NCI-H526 (cell line): Measurements from ENCODE around the gene EXTL1.

Experiments
- DNase-seq, 2 experiments: peaks; one replicate each; lab custom pipeline; 2025; lab: John Stamatoyannopoulos, UW

The EXTL1 gene

DNA sequence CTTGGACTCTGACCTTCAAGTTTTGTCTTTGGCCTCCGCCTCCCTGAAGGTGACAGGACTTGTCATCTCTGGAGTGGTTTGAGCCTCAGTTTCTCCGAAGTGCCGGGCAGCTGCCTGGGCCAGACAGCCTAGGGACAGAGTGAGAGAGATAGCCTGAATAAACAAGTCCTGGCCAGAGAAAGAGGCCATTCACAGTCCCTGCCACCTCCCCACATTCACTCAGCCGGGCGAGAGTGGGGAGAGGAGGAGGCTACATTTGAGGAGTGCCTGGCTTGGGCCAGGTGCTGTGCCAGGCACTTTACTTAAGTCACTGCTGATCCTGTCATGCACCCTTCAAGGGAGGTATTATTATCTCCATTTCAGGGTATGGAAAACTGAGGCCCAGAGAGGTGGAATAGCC is 3.5 kb downstream of the EXTL1 start:
- DNase-seq: no peak

DNA sequence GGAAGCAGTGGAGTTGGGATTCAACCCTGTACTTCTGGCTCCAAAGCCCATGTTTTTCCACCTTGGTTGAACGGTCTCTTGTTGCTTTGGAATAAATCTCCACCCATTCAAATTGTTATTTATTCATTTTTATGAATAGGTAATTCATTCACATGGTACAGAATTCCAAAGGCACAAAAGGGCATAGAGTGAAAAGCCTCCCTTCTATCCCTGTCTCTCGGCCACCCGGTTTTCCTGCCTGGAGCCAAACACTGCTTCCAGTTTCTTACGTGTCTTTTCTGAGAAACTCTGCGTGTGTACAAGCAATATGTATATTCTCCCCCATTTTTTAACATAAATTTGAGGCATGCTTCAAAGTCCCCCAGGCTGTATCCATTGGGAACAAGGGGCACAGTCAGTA is 3.9 kb downstream of the EXTL1 start:
- no peak for DNase-seq

DNA sequence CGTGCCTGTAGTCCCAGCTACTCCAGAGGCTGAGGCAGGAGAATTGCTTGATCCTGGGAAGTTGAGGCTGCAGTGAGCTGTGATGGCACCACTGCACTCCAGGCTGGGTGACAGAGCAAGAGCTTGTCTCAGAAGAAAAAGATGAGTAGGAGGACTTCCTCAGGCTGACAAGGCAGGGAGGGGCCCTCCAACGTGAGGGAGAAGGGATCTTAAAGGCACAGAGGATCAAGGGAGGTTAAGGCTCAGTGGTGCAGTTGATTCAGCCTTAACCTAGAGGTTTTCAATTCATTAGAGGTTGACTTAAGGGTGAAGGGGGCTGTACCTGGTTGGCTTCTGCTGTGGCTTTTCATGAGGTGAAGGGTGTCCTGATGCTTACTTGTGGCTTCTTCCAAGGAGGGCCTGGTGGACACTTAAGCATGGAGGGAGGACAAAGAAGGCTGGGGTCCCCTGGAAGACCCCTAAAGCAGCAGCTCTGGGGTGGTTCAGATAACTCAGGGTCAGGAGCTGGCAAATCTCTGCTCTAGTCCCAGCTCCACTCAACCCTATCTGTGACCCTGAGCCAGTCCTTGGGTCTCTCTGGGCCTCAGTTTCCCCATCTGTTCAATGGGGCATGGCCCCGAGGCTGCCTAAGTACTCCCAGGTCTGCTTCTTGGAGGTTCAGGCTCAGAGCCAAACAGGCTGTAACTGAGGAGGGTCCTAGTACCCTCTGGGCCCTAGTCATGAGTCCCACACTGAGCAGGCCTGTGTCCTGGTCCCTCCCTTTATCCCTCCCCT is 6.3 kb downstream of the EXTL1 start:
- DNase-seq: no peak

DNA sequence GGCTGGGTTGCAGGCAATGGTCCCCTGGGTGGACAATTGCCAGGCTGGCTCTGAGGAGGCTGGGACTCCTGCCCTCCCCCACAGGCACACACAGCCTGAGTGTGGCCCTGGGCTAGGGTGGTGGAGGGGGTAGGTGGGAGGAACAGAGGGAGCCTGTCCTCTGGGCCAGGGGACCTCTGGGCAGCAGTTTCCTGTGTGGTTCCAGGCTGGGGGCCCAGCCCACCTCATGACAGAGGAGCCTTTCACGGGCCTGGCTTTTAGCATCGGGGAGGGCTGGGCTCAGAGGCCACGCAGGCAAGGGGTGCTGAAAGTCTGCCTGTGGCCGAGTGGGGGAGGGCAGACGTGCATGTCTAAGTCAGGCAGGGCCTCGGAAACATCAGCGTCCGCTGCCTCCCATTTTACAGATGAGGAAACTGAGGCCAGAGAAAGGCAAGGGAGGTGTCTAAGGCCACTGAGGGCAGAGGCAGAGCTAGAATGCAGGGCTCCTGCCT is 7.0 kb downstream of the EXTL1 start:
- no peak for DNase-seq

DNA sequence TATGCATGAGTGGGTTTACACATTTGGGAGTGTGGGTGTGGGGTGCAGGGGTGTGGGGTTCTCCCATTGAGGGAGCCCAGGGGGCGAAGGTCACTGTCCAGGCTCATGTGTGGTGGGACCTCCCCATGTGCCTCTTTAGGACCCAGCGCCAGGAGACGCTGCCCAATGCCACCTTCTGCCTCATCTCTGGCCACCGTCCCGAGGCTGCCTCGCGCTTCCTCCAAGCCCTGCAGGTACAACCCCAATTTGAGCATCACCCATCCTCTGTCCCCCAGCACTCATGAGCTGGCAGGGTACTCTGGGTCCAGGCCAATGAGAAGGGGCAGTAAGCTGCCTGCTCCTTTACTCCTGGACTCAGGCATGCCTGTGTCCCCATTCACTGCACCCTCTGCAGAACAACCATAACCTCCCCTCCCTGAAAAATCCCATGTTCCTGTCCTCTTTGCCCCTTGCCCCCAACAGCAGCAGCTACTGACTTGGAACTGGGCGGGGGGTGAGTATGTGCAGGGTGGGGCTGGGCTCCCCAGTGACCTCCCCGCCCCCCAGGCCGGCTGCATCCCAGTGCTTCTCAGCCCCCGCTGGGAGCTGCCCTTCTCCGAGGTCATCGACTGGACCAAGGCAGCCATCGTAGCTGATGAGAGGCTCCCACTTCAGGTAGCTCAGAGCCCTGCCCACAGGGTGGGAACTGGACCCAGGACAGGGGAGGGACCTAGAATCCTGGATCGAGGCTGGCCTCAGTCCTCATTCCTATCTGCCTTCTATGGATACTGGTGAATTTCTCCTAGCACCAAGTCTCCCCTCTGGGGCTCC is 7.7 kb downstream of the EXTL1 start:
- DNase-seq: no peak

DNA sequence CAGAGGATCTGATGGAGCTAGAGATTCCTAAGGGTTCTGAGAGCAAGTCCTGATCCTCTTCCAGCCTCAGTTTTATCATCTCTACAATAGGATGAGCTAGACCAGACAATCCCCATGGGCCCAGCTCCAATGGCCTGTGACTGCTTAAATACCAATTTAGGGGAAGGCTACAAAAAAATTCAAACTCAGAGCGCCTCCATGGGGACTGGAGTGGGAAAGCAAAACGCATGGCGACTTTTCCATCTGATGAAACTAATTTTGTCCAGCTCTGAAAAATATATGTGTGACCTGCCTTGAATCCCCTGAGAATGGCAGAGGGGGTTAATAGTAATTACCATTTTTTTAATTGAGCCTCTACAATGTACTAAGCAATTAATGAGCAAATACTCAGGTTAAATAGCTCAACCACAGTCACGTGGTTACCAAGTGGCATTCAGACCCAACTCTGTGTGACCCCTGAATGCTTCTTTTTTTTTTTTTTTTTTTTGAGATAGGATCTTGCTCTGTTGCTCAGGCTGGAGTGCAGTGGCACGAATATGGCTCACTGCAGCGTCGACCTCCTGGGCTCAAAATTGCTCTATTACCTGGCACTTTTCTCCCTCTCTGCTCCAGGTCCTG is 8.4 kb downstream of the EXTL1 start:
- DNase-seq: peak in 1 of 2 experiments; percentile 15

DNA sequence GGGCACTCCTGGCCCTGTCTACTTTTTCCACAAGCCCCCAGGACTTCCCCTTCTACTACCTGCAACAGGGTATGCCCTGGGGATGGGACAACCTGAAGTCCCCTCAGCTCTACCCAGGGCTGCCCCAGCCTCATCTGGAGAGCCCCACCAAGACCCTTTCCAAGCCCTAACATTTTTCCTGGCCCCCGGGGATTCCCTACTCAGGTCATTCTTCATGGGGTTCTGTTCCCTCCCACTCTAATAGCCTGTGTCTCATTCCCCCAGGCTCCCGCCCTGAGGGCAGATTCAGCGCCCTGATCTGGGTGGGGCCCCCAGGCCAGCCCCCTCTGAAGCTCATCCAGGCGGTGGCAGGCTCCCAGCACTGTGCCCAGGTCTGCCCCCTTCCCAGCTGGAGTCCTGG is 9.6 kb downstream of the EXTL1 start:
- no peak for DNase-seq

DNA sequence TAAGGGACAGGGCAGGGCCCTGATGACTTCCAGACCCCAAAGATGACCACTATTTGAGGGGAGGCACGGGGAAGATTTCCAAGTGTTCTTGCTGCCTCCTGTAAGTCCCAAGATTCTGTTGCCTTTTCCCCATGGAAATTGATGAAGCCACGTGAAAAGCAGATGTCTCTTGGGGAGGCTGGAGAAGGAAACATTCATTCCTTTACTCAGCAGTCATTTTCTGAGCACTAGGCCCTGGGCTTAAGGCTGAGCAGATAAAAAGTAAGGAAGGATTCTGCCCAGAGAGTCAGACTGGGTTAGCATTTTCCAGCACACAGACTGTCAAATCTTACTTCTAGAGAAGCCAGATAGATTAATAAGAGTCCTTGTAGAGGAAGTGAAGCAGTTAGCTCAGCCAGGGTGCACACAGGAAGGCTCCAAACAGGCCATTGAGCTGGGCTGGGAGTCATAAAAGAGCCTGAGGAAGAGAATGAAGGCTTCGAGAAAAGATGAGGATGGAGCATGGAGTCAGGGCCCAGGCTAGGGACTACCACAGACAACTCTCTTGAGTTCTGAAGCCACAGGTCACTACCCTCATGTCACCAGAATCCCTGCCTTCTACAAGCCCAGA is 10.1 kb downstream of the EXTL1 start:
- no peak for DNase-seq

DNA sequence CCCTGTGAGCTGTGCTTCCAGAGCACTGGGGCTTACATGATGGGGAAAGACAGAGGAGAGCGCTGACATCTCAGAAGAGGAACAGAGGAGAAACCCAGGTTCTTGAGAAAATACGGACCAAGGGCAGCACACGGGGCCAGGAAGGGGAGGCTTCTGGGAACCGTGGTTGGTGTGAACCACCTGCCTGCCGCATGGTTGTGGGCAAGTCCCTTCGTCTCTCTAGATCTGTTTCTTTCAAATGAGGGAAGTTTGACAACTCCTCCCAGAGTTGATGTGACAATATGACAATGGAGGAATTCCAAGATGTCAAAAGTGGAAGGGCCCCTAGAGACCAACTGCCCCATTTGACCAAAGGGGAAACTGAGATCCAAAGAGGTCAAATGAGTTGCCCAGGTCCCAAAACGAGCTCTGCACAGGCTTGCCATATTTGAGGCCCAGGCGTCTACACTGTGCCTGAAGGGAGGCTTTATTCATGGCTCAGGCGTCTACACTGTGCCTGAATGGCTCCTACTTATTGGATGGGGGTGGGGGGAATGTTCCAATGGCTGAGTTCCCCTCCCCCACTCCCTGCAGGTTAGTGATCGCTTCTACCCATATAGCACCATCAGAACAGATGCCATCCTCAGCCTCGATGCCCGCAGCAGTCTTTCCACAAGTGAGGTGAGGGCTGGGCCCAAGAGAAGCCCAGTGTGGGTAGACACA is 11.2 kb downstream of the EXTL1 start:
- DNase-seq: no peak

DNA sequence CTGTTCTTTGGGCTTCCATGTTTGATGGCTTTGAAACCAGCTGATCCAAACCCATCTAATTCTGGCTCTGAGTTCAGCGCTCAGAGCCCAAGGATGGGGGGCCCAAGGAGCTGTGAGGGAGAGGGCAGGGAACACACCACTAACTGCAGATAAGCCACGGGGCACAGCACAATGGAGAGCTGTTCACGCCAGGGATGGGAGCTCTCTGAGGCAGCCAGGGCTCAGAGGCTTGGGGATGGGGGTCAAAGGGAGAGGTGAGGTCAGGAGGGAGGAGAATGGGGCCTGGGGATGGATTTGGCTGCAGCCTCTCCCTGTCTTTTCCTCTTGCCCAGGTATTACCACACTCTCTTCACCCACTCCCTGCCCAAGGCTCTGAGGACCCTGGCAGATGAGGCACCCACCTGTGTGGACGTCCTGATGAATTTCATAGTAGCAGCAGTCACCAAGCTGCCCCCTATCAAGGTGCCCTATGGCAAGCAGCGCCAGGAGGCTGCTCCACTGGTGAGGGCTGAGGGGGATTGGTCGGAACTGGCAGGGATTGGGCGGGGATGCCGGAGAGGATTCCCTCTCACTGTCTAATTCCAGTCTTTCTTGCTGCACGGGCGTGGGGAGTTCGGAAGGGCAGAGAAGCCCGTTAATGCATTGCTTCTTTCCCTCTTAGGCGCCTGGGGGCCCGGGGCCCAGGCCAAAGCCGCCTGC is 13.1 kb downstream of the EXTL1 start:
- DNase-seq: peak in 1 of 2 experiments; percentile 48

DNA sequence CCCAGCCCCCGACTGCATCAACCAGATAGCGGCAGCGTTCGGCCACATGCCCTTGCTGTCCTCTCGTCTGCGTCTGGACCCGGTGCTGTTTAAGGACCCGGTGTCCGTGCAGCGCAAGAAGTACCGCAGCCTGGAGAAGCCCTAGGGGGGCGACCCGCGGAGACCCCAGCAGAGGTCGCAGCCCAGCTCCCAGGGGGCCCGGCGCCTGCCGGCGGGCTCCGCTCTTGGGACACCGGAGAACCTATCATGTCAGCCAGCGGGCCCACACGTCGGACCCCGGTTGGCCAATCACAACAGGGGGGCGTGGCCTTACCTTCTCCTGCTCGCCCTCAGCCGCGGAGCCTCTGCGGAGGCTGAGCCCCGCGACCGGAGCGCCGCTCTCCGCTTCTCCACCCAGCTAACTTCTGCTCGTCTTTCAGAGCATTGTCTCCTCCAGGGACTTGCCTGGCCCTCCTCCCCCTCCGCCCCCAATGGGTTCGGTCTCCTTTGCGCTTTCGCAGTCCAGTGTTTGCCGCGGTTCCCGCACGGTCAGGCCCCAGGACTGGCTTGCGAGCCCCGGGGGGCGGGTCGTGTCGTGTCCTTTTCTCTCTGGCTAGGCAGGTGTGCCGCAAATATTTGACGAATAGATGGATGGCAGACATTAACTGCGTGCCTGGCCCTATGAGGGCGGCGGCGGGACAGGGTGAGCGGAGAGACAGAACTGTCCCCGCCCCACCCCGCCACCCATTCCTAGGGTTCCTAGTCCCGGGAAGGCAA is 13.8 kb downstream of the EXTL1 start:
- DNase-seq: peak; percentile 79 to 97

DNA sequence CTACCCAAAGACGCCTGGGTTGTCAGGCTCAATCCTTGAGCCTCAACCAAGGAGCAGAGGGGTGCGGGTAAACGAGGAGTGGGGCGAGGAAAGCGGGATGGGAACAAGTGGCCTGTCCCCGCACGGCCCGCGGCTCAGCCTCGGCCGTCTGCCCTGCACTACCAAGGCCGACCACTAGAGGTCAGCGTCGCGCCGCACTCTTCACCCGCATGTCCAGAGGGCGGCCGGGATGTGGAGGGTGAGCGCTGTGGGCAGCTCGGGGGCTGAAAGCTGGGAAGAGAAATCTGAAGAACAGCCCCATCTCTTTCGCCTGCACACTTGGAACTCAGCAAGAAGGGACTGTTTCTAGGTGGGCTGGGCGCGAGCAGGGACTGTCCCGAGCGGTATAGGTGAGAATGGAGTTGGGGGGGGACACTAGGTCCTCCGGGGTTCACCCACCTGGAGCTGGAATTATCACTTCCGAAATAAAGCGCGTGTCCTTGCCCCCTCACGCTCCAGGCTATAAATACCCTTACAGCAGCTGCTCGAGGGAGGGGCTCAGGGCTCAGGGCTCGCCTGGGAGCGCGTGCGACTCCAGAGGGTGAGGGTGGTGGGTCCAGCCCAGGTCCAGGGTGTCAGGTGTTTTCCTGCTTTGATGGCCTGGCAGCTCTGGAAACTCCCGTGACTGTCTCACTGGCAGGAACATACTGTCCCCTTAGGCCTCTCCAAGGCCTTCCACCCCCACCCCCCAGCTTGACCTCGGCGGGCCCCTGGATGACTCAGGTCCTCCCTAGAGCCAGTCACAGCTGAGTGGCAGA is 14.6 kb downstream of the EXTL1 start:
- peak; percentile 38 to 88 for DNase-seq

DNA sequence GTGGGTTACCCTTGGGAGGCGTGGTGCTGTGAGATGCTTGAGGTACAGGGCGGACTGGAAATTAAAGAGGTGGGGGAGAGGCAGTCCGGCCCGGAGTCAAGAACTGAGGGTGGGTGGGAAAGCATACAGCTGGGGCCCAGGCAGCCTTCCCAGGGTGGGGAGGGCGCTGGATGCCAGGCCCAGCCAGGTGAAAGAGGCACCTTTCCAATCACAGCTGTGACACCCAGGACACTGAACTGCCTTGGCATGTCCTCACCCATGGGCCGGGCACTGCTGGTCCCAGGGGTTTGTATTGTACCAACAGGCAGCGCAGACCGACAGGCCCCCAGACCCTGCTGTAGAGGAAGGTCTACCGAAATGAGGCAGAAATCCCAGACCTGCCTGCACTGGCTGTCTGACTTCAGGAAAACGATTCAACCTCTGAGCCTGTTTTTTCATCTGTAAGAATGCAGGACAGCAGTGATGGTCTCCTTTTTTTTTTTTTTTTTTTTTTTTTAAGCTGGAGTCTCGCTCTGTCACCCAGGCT is 15.2 kb downstream of the EXTL1 start:
- DNase-seq: no peak

DNA sequence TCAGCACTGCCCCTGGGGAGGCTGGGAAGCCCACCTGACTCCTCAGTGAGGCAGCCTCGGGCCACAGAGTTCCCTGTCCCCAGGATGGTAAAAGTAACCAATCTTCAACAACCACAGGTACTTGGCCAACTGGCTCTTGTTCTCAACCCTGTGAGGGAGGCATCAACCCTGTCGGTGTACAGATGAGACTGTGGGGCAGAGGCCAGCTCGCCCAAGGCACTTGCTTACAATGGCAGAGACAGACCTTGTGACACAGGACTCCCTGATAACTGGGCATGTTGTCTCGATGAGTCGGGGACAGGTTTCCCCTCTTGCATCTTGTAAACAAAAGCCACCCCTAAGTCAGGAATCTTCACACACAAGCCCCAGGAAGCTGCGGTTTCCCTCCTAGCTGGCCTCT is 16.3 kb downstream of the EXTL1 start:
- no peak for DNase-seq

DNA sequence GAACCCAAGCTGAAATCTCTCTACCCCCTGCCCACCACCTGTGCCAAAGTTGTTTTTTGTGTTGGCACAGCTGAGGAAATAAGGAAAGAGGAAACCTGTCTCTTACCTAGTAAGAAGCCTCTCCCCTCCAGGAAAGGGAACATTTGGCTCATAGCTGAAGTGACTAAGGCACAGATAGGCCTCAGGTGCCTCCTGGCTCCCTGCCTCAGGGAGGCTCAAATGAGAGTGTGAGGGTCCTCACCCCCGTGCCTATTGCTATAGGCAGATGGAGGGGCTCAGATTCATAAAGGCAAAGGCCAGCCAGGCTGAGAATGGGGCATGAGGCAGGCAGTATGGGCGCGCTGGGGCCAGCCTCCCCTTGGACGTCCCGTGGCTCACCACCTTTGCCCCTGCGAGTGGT is 16.9 kb downstream of the EXTL1 start:
- no peak for DNase-seq

DNA sequence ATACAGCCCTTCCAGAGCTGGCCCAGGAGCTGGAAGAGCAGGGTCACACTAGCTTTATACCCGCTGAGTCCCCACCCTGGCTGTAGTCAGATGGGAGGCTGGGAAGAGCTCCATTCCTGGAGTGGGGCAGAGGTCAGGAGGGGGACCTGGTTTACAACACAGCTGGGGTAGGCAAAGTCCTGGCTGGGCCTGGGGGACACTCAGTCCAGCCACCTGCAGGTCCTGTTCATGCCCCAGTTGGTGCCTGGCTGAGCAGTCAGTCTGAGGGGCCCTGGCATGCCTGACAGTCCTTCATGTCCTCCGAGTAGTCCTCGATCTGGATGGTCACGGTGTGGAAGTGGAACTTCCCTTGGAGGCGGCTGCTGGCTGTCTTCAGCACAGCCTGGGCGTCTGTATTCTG is 17.3 kb downstream of the EXTL1 start:
- no peak for DNase-seq

DNA sequence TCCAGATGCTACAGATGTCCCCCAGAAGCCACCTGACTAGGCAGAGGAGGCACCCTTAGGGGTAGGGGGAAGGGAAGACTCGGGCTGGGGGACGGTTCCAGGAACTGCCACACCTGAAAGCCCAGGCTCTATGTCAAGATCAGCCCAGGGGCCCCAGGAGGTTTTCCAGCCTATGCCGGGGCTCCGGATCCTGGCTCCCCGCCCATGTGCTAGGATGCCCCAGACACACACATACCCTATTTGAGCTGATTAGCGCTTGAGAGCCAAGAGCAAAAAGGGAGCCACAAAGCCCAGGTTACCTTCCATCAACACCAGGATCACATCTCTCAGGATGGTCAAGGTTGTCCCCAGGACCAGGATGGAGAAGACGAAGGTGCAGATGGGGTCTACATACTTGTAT is 19.8 kb downstream of the EXTL1 start:
- no peak for DNase-seq

DNA sequence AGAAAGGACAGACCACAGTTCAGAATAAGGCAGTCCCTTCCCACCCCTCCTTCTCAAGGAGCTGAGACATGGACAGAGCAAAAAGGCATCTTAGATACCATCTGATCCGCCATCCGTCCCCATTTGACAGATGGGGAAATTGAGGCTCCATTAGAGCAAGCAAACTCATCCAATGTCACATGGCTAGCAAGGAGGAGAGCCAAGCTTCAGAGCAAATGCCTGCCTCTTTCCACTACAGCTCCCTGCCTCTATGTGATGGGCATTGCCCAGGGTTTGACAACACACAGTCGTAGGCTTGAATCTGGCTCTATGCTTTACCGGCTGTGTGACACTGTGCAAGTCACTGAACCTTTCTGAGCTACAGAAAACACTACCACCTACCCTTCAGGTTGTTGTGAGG is 20.4 kb downstream of the EXTL1 start:
- no peak for DNase-seq

DNA sequence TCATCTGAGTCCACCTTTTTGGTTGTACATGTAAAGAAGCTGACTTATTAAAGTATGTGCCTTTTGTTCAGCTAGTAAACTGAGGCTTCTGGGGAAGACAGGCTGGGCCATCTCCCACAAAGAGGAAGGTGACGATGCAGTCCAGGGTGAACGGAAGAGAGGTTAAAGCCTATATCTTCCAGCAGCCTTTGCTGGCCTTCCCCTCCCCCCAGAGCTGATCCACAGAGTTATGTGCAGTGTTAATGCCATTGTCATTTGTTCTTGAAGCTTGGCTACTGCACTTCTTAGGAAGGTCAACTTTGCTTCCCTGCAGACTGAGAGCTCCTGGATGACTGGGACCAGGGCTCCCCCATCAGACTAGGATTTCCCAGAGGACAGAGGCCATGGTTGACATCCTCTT is 22.2 kb downstream of the EXTL1 start:
- DNase-seq: no peak
